Thymus (tissue), 11 donors: ENCODE results near the gene CKMT1A. TPM values are rescaled to one million over a fixed set of nuclear protein-coding genes. Genes with fewer than 3 reads are reported as not detected.
"Not testable (repeated sequence)": the region's sequence is repeated elsewhere in the genome, so short reads cannot be mapped to it uniquely, and the experiment has no call there.

ENCODE experiments used
- DNase-seq, 9 donors: peaks; one replicate each; pipeline ENCODE4 v3.0.0-alpha.2; 2013; ENCODE audit warnings: low spot score in 9 of 9, low read depth in 6 of 9, missing footprints in 1 of 9
- H3K27ac ChIP-seq, 2 donors: one replicate each; pipeline ENCODE4 v1.5.1; 2013; ENCODE audit warnings: control low read depth in 1 of 2, low read depth in 1 of 2, low read length in 1 of 2, mild to moderate bottlenecking in 1 of 2, moderate library complexity in 1 of 2
- H3K27me3 ChIP-seq, 2 donors: one replicate each; pipeline ENCODE4 v1.5.1; 2013; ENCODE audit warnings: low read length in 1 of 2; ENCODE audit not compliant: control insufficient read depth in 2 of 2, insufficient read depth in 1 of 2
- H3K36me3 ChIP-seq, 2 donors: one replicate each; pipeline ENCODE4 v1.5.1; 2013; ENCODE audit warnings: low read length in 1 of 2, mild to moderate bottlenecking in 1 of 2, moderate library complexity in 1 of 2; ENCODE audit not compliant: control insufficient read depth in 2 of 2, insufficient read depth in 2 of 2
- H3K4me1 ChIP-seq, 2 donors: one replicate each; pipeline ENCODE4 v1.5.1; 2013; ENCODE audit warnings: low read length in 2 of 2; ENCODE audit not compliant: control insufficient read depth in 2 of 2, insufficient read depth in 2 of 2
- H3K4me3 ChIP-seq, 2 donors: one replicate each; pipeline ENCODE4 v1.5.1; 2013; ENCODE audit warnings: low read length in 2 of 2, control low read depth in 1 of 2, mild to moderate bottlenecking in 1 of 2
- H3K9me3 ChIP-seq, 2 donors: one replicate each; pipeline ENCODE4 v1.5.1; 2013; ENCODE audit warnings: low read length in 1 of 2, mild to moderate bottlenecking in 1 of 2; ENCODE audit not compliant: control insufficient read depth in 2 of 2, insufficient read depth in 1 of 2
- WGBS: extraction: QIAGEN DNeasy Blood & Tissue Kit; methylation state at CpG from one replicate; pipeline ENCODE4 v1.1.7; 2013; 5-methylcytosine and 5-hydroxymethylcytosine counted together
- polyA plus RNA-seq: library from polyadenylated mRNA; stranded (reverse); fragments of 200-250 nt; gene quantifications from one replicate; pipeline ENCODE4 v1.2.3, GENCODE V29; 2013
- total RNA-seq: library from RNA; stranded (reverse); fragments of 120-200 nt; gene quantifications from one replicate; pipeline ENCODE4 v1.2.4, GENCODE V29; 2013
- donor health status: healthy.

The CKMT1A gene
- total and polyA plus RNA-seq, 2 donors, result 0.14 to 0.23 TPM

- H3K36me3 ChIP-seq, H3K27ac ChIP-seq, H3K4me1 ChIP-seq, DNase-seq, H3K4me3 ChIP-seq, H3K27me3 ChIP-seq, H3K9me3 ChIP-seq: not testable (repeated sequence)
- WGBS, result no CpG with 5 or more reads among the region's 54 CpGs
These were observed 3.9 kb upstream of the CKMT1A start for GRCh38 chr15:43689604-43690301.

GRCh38 chr15:43692679-43693078 lies 980 bp upstream of the CKMT1A start:
- 37% methylated on average over 3 of the region's 7 CpGs for WGBS
- H3K4me1 ChIP-seq, H3K27me3 ChIP-seq, H3K4me3 ChIP-seq, H3K9me3 ChIP-seq, H3K36me3 ChIP-seq, DNase-seq, H3K27ac ChIP-seq: not testable (repeated sequence)

- peaks cover 0 to 2% of the 10 kb centered on the region in 2 donors for H3K27me3 ChIP-seq
- H3K4me1 ChIP-seq, result no peaks in the 10 kb centered on the region
- no peaks in the 10 kb centered on the region for H3K9me3 ChIP-seq
- WGBS, result 97% methylated on average over 7 of the region's 7 CpGs
- H3K4me3 ChIP-seq, result no peak overlapping the region
- DNase-seq, result no peak
- no peak overlapping the region for H3K27ac ChIP-seq
- no peaks in the 10 kb centered on the region for H3K36me3 ChIP-seq
These were observed 8.5 kb downstream of the CKMT1A start for GRCh38 chr15:43702174-43702573.

GRCh38 chr15:43702701-43703424 lies 9.2 kb downstream of the CKMT1A start:
- no peaks in the 10 kb centered on the region for H3K4me1 ChIP-seq
- H3K4me3 ChIP-seq, result no peak overlapping the region
- DNase-seq, result no peak
- H3K9me3 ChIP-seq, result no peaks in the 10 kb centered on the region
- no peak overlapping the region for H3K27ac ChIP-seq
- no peaks in the 10 kb centered on the region for H3K27me3 ChIP-seq
- WGBS, result 89% methylated on average over 8 of the region's 8 CpGs
- no peaks in the 10 kb centered on the region for H3K36me3 ChIP-seq

- H3K27ac ChIP-seq, DNase-seq, H3K27me3 ChIP-seq, H3K4me1 ChIP-seq, H3K9me3 ChIP-seq, H3K36me3 ChIP-seq, H3K4me3 ChIP-seq: not testable (repeated sequence)
- 96% methylated on average over 1 of the region's 12 CpGs for WGBS
These were observed 16.9 kb downstream of the CKMT1A start for GRCh38 chr15:43710431-43711131.

GRCh38 chr15:43723151-43723550 lies 29.5 kb downstream of the CKMT1A start:
- Histone ChIP-seq H3K36me3 (no peaks in the 10 kb centered on the region), H3K27me3 (no peaks in the 10 kb centered on the region), H3K4me1 (no peaks in the 10 kb centered on the region), H3K4me3 (no peak overlapping the region), H3K27ac (no peak overlapping the region), H3K9me3 (no peaks in the 10 kb centered on the region)
- 85% methylated on average over 4 of the region's 4 CpGs for WGBS
- no peak for DNase-seq

GRCh38 chr15:43726306-43726705 lies 32.6 kb downstream of the CKMT1A start:
- H3K4me3 ChIP-seq, H3K36me3 ChIP-seq, H3K4me1 ChIP-seq, DNase-seq, H3K27ac ChIP-seq, H3K27me3 ChIP-seq, H3K9me3 ChIP-seq: not testable (repeated sequence)
- 98% methylated on average over 1 of the region's 1 CpG for WGBS

- H3K27me3 ChIP-seq, H3K9me3 ChIP-seq, H3K4me3 ChIP-seq, DNase-seq, H3K36me3 ChIP-seq, H3K27ac ChIP-seq, H3K4me1 ChIP-seq: not testable (repeated sequence)
- WGBS, result 91% methylated on average over 1 of the region's 1 CpG
These were observed 34.5 kb downstream of the CKMT1A start for GRCh38 chr15:43728053-43728725.

DNA sequence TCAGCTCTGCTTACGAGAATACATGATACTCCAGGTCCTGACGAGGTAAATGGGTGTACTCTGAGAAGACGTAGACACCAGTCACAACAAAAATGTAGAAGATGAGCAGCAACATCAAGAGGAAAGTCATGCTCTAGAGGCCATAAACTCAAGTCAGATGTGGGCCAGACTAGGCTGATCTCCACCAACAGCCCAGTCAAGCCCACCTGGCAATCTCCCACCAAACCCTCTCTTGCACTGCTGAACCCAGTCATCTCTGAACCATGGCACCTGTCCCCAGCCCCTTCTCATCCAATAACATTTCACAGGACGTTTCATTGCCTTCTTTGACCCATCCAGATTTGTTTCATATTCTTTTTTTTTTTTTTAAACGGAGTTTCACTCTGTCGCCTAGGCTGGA lies 41.8 kb downstream of the CKMT1A start:
- WGBS, result 91% methylated on average over 6 of the region's 6 CpGs
- H3K36me3 ChIP-seq, result no peaks in the 10 kb centered on the region
- H3K9me3 ChIP-seq, result no peaks in the 10 kb centered on the region
- no peaks in the 10 kb centered on the region for H3K27me3 ChIP-seq
- DNase-seq, result no peak
- H3K4me1 ChIP-seq, result no peaks in the 10 kb centered on the region
- no peak overlapping the region for H3K4me3 ChIP-seq
- no peak overlapping the region for H3K27ac ChIP-seq
